Stimulated activated CD4-positive, alpha-beta T cell treated with anti-CD3 and anti-CD28 coated beads, Interleukin-2, amount 100 ng/mL, for 4 hours (primary cell): ENCODE data around the gene NEAT1.
"Not testable (repeated sequence)": the region's sequence is repeated elsewhere in the genome, so short reads cannot be mapped to it uniquely, and the experiment has no call there.

Experiments used
- DNase-seq: peaks from one replicate; pipeline ENCODE4 v3.0.0-alpha.2; 2020; ENCODE audit warnings: low read depth

NEAT1 gene

DNA sequence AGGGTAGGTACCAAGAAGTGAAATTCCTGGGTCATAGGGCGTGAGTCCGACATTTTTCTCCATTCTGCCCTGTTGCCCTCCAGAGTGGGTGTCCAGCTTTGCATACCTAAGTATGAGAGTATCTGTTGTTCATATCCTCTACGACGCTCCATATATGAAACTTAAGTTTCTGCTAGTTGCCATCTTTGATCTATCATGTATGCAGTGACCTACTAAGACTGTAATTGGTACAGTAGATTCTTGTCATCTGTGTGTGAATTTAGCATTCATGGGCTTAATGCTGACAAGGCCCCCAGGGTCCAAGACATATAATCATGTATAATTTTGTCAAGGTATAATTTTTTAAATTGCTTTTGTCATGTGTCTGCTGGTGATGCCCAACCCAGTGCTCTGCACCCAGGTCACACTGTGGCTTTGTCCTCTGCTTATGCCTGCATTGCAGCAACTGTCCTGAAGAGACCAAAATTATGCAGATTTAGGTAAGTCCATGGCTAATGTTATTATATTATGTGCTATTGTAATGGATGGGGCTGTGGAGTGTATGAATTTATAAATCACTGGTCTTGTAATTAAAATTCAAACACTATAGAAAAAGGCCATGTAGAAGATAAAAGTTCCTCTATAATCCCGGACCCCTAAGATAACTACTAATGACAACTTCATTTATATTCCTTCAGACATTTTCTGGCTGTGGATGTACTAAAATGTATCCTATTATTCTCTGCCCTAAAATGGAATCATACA, 12.2 kb downstream of the NEAT1 start:
- no peak for DNase-seq

DNA sequence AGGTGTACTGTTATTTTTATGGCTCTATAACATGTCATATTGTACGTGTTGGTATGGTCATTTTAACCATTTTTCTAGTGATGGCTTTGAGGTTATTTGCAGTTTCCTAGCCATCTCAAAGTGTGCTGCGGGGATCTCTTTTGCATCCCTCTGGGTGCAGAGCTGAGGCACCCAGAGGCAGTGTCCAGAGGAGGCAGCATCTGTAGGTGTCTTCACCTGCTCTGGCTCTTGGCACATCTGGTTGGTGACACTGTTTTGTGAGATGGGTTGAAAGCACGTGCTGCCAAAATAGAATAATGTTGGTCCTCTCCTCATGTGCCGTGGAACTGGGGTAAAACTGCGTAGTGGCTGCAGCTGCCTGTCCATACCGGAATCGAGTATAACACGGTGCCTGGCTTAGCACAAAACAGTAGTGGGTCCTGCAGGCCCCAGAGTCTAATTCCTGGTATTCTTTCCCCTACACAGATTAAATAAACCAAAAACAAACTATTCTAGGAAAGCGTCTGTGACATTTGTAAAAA, 12.9 kb downstream of the NEAT1 start:
- no peak for DNase-seq

DNA sequence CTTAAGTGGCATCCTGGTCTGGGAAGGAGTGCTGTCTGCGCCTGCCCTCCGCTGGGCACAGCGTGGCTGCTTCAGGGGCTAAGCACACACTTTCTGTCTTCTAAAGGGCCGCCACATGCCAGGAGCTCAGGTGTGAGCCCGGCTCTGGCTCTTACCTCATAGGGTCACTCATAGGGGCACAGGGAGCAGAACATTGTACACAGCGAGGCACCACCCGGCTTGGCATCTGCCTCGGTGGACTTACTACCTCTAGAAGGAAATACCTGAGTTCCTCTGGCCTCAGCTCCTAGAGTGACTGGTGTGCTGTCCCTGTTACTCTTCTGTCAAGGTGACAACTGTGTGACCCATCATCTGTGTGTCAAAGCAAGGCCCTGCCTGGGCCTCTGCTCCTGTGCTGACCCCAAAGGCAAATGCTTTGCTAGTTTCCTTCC, 13.4 kb downstream of the NEAT1 start:
- DNase-seq: no peak

DNA sequence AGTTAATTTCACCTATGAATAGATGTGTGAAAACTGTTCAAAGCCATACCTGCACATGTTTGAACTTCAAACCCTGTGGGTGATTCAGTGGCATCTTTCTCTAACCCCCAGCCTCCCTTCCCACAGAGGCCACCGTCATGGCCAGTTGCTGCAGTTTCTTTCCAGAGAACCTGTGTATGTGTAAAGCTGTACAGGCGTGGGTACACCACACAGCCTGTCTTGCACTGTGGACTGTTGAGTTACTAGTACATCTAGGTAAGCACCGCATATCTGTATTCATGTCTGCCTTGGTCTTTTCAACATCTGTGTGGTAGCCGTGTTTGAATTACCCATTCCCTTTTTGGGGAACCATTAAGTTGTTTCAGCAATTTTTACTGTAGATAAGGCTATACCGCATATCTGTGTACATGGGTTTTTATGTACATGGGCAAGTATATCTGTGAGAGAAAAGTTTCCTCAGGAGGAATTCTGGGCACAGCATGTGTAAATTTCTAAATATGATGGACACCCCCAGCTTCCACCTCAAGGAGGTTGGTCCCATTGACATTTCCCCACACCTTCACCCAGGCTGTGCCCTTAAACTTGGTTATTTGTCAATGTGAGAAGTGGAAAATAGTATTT, 13.9 kb downstream of the NEAT1 start:
- DNase-seq: no peak

DNA sequence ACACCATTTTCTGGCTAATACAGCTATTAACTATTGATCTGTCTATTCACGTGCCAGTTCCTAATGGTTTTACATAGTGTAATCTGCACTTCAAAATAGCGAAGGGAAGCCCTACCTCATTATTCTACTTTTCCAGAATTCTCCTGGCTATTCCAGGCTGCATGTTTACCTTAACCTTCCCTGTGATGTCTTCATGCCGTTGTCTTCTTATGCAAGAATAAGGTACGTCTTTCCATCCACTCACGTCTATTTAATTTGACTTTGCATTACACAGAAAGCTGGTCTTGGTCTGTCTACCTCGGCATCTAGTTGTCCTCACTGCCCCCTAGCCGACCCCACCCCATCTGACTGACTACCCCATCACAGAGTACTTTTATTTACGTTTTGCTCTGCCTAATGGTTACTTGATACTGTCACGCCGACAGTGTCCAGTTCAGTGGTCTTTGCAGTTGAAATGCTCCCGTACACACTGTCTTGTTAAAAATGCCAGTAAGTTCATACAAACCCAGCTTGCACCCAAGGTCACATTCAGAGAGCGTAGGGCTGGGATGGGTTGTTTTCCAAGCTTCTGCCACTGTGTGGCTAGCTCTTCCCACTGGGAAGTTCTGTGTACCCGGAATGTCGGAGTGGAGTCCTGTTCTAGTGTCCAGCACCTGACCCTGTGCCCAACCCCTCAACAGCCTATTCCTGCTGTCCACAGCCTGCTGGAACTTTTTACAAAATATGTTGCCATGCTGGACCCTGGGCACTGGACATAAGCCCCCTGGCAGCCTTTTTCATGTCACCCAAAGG, 15.0 kb downstream of the NEAT1 start:
- DNase-seq: no peak

DNA sequence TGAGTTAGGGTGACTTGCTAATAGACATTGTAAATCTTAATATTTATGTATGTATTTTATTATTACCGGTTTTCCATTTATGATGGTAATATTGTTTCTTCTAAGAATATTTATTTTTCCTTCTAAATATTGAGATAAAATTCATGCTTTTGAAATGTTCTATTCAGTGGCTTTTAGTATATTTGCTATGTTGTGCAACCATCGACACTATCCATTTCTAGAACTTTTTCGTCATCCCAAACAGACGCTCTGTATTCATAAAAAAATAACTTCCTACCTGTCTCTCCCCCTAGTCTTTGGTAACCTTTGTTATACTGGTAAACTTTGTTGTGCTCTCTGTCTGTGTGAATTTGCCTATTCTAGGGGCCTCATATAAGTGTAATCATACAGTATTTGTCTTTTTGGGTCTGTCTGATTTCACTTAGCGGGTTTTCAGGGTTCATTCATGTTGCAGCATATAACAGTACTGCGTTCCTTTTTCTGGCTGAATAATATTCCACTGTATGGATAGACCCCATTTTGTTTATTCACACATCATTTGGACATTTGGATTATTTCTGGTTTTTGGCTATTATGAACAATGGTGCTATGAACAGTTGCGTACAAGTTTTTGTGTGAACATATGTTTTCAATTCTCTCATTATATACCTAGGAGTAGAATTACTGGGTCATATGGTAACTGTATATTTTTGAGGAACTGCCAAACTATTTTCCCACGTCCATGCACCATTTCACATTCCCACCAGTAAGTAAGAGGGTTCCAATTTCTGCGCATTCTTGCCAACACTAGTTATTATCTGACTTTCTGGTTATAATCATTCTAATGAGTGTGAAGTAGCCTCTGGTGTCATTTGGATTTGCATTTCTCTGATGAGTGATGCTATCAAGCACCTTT, 15.9 kb downstream of the NEAT1 start:
- no peak for DNase-seq

DNA sequence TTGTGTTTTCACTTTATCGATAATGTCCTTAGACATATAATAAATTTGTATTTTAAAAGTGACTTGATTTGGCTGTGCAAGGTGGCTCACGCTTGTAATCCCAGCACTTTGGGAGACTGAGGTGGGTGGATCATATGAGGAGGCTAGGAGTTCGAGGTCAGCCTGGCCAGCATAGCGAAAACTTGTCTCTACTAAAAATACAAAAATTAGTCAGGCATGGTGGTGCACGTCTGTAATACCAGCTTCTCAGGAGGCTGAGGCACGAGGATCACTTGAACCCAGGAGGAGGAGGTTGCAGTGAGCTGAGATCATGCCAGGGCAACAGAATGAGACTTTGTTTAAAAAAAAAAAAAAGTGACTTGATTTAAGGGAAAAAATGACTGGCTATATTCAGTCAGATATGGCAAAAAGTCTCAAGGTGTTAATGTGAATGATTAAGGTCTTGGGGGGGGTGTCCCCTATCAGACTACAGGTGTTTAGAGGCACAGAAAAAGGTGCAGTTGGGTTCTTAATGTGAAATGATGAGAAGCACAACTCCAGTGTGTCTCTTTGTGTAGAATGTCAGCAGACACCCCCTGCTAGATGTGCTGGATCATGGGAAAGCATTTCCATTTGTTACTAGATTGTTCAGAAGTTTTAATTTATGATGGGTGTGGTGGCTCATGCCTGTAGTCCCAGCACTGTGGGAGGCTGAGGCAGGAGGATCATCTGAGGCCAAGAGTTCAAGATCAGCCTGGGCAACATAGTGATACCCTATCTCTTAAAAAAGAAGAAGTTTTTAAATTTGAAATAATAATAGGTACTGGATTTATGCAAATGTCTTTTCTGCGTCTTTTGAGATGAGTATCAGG, 17.0 kb downstream of the NEAT1 start:
- no peak for DNase-seq

DNA sequence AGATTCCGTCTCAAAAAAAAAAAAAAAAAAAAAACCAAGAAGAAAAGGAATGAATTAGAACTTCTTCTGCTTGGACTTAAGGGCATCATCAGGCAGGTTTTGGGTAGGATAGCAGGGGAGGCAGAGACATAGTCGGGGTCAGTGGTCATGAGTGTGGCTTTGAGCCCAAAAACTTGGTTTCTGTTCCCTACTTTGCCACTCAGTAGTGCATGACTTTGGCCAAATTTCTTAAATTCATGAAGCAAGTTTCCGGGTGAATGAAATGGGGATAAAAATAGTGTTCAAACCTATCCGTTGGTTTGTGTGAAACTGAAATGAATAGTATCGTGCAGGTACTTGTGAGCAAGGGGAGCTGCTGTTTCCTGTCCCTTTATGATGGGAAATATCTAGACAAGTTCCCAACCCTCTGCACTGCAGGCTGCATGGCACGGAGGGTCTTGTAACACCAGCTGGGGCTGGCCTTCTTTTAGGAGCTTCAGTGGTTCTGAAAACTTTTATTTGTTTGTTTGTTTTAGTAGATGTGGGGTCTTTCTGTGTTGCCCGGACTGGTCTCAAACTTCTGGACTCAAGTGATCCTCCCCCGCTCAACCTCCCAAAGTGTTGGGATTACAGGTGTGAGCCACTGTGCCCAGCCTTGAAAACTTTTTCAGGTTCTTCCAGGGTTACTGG, 18.4 kb downstream of the NEAT1 start:
- no peak for DNase-seq

DNA sequence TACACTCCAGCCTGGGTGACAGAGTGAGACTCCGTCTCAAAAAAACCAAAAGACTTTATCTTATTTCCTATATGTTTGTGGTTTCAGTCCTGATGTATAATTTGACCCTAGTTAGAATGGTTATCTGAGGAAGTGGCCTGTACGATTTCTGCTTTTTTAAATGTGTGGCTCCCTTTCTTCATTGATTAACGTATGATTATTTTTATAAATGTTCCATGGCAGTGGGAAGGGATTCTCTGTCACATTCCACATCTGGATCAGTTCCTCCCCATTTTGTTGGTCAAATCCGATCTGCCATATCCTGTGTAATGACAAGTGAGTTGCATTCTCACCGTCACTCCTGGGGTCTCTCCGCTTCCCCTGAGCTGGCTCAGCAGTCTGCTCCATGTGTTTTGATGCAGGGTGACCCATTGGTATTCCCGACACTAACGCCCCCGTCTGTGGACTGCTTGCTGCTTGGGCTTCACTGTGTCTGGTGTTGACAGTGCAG, 20.3 kb downstream of the NEAT1 start:
- DNase-seq: no peak

DNA sequence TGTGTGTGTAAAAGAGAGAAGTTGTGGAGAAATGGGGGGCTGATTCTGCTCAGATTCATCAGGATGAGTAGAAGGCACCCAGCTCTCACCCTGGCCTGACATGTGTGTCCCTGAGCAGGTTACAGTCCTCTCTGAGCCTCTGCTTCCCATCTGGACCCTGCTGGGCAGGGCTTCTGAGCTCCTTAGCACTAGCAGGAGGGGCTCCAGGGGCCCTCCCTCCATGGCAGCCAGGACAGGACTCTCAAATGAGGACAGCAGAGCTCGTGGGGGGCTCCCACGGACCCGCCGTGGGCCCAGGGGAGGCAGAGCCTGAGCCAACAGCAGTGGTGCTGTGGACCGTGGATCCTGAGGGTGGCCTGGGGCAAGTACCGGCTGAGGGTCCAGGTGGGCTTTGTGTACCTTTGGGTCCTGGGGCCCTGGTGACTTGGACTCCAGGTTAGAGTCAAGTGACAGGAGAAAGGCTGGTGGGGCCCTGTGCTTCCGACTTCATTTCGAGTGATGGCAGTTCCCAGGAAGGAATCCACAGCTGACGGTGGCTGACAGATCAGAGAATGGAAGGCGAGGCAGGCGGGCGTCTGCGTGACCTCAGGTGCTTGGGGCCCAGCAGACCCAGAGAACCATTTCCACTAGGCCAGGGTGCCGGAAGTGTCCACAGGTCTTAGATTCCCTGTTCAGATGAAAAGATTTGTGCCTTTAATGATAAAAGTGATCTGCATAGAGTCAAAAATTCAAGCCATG, 21.9 kb downstream of the NEAT1 start:
- DNase-seq: no peak

DNA sequence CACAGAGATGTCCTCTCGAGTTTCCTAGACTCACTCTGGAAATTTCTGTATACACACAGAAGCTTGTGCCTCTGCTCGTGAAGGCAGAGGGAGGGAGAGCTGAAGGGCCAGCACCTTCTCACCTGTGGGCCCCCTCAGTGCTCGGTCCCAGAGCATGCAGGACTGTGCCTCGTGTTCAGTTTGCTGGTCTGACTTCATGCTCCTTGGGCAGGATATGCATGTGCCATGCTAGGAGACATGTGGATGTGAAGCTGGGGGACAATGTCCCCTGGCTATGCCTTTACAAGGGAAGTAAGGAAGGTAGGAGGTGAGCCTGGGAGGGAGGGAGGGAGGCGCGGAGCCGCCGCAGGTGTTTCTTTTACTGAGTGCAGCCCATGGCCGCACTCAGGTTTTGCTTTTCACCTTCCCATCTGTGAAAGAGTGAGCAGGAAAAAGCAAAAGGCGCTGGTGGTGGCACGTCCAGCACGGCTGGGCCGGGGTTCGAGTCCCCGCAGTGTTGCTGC, 22.6 kb downstream of the NEAT1 start:
- DNase-seq: no peak

DNA sequence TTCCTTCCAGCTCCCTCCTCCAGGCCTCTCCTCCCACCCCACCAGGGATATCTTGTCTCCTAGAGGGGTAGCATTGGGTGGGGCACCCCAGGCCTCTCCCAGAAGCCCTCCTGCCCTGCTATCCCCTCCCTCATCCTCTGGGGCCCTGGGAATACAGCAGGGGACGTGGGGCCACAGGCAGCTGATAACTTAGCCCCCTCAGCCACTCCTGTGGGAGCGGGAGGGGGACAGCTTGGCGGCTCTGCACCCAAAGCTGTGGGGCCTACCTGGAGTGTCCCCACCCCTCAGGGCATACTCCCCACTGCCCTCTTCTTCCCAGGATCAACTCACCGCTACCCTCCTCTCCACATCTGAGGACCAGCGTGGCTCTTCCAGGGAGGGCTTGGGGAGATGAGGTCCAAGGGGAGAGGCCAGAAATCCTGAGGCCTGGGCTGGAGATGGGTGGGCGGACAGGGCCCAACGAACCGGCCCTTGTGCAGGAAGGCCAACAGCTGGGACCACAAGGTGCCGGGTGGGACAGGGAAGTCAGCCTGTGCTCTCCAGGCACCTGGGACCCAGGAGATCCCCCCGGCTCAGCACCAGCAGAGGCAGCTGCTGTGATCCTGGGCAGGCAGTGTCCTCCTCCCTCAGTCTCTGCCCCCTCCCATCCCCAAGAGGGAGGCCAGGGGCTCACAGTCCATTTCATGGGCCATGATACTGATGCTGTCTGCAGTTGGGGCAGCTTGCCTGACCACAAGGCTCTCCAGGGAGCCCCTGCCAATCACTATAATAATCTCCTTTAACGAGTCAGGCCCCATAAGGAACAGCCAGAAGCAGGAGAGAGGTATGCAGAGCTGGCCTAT, 23.2 kb downstream of the NEAT1 start:
- no peak for DNase-seq

DNA sequence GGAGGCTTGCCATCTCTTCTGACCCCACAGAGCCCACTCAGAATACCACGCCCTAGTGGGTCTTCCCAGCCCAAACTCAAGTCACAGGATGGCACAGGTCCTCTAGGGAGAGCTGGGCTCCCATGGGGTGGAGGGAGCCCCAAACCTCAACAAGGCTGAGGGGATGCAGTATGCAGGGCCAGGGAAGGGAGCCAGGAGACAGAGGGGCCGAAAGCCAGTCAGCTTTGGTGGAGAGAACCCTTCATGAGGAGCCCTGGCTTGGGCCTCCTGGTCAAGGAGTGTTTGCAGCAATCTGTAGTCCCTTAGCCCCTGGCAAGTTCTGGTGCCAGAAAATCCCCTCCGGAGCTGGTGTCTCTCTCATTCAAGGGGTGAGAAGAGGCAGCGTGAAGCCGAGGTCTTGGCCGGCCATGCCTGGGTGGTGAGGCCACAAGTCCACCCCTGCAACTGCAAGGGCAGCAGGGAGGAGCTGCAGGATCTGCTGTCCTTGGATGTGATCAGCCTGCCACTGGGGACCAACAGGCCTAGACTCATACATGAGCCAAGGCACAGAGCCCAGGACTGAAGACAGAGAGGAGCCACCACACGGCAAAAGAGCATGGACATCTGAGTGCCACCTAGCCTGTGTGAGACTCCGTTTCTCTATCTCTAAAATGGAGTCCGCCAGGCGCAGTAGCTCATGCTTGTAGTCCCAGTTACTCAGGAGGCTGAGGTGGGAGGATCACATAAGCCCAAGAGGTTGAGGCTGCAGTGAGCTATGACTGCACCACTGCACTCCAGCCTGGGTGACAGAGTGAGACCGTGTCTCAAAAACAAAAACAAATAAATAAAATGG, 24.1 kb downstream of the NEAT1 start:
- no peak for DNase-seq

DNA sequence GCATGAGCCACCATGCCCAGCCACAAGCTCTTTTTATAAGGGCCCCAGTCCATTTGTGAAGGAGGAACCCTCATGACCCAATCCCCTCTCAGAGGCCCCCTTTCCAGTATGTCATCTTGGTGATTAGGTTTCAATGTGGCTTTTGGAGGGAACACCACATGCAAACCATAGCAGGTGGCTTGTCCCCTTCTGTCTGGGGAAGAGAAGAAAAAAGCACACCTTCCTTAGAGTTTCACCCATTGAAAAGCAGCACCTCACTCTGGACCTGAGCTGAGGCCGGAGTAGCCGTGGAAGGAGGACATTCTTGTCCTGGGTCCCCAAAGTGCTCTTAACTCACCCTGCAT, 25.4 kb downstream of the NEAT1 start:
- DNase-seq: no peak

DNA sequence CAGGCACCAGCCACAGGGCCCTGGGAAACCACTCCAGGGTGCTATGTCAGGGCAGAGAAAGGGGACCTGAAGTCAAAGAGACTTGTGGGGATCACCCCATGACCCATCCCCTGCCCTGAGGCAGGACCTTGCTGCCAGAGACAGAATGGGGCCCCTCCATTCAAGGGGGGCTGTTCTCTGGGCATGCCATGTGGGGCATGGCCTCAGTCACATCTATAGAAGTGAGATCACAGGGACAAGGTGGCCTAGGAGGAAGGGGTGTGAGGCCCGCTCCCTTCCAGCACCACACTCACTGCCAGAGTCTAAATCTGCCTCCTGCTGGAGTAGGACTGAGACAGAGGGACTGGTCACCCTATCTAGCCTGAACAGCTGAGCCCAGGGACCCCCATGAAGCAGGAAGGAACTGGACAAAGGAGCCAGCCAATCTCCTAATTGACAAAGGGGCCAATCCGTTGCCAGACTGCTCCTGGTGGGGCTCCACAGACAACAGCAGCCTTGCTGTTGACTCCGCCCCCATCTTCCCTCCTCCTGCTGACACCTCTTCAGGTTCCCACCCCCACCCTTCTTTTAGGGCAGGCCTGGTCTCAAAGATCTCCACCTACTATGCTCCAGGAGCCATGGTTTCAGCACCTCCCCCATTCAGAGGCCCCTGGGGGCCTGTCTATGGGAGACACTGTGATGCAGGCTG, 26.0 kb downstream of the NEAT1 start:
- DNase-seq: no peak

DNA sequence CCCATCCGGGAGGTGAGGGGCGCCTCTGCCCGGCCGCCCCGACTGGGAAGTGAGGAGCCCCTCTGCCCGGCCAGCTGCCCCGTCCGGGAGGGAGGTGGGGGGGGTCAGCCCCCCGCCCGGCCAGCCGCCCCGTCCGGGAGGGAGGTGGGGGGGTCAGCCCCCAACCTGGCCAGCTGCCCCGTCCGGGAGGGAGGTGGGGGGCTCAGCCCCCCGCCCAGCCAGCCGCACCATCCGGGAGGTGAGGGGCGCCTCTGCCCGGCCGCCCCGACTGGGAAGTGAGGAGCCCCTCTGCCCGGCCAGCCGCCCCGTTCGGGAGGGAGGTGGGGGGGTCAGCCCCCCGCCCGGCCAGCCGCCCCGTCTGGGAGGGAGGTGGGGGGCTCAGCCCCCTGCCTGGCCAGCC, 28.7 kb downstream of the NEAT1 start:
- not testable (repeated sequence) for DNase-seq

DNA sequence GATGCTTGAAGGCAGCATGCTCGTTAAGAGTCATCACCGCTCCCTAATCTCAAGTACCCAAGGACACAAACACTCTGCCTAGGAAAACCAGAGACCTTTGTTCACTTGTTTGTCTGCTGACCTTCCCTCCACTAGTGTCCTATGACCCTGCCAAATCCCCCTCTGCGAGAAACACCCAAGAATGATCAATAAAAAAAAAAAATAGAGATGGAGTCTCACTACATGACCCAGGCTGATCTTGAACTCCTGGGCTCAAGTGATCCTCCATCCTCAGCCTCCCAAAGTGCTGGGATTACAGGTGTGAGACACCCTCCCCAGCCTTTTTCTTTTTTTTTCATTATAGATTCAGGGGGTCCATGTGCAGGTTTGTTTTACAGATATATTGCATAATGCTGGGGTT, 29.7 kb downstream of the NEAT1 start:
- not testable (repeated sequence) for DNase-seq
